Measurements from ENCODE around the gene LRP8. TPM values are rescaled to one million over a fixed set of nuclear protein-coding genes. Genes with fewer than 3 reads are reported as not detected.
A peak's percentile ranks its signal among the peaks of the same experiment; 100 is the strongest.

LRP8 gene
- total RNA-seq, 4 donors from 2014 or later: 0.36 to 4.2 (median 1.4) TPM

- ATAC-seq (no peak), DNase-seq (no peak)
- Histone ChIP-seq H3K27ac (no peak overlapping the region), H3K9me3 (no peaks in the 10 kb centered on the region), H3K27me3 (no peaks in the 10 kb centered on the region), H3K4me1 (no peaks in the 10 kb centered on the region), H3K4me3 (no peak overlapping the region), H3K36me3 (no peaks in the 10 kb centered on the region)
- TF ChIP-seq POLR2A (IDR thresholded peaks at IDR 0.05): no peak
- TF ChIP-seq CTCF (IDR thresholded peaks at IDR 0.05 in 4 of 5, conservative IDR thresholded peaks at IDR 0.05 in 1 of 5): no peak
- intact Hi-C loops (cut with DNase I; ENCODE audit: low total_unique reads) (no loop called here), in situ Hi-C loops (cut with MboI; ENCODE audit: low sequenced_read_pairs in 4 of 4) (loop anchor here in 1 of 4 donors (5.0 kb wide), 1 partner anchor 106 kb away; no protein-coding TSS in a partner anchor)
Observed at GRCh38 chr1:53281133-53281532, 46.7 kb downstream of the LRP8 start.

GRCh38 chr1:53280496-53280895 is 47.4 kb downstream of the LRP8 start:
- H3K27me3 ChIP-seq: no peaks in the 10 kb centered on the region
- no peak for DNase-seq
- no peak overlapping the region for H3K4me3 ChIP-seq
- TF ChIP-seq POLR2A (IDR thresholded peaks at IDR 0.05): no peak
- no peak for TF ChIP-seq CTCF (IDR thresholded peaks at IDR 0.05 in 4 of 5, conservative IDR thresholded peaks at IDR 0.05 in 1 of 5)
- H3K4me1 ChIP-seq: no peaks in the 10 kb centered on the region
- no peaks in the 10 kb centered on the region for H3K9me3 ChIP-seq
- in situ Hi-C loops (cut with MboI; ENCODE audit: low sequenced_read_pairs in 4 of 4): loop anchor here in 1 of 4 donors (5.0 kb wide), 1 partner anchor 107 kb away; no protein-coding TSS in a partner anchor
- H3K27ac ChIP-seq: no peak overlapping the region
- no peak for ATAC-seq
- intact Hi-C loops (cut with DNase I; ENCODE audit: low total_unique reads): no loop called here
- no peaks in the 10 kb centered on the region for H3K36me3 ChIP-seq

- DNase-seq (no peak), ATAC-seq (no peak)
- Histone ChIP-seq H3K36me3 (no peaks in the 10 kb centered on the region), H3K4me3 (no peak overlapping the region), H3K9me3 (no peaks in the 10 kb centered on the region), H3K27ac (no peak overlapping the region), H3K27me3 (no peaks in the 10 kb centered on the region), H3K4me1 (no peaks in the 10 kb centered on the region)
- in situ Hi-C loops (cut with MboI; ENCODE audit: low sequenced_read_pairs in 4 of 4) (loop anchor here (5.0 kb wide), 2 partner anchors 108 to 113 kb away; no protein-coding TSS in a partner anchor), intact Hi-C loops (cut with DNase I; ENCODE audit: low total_unique reads) (no loop called here)
- no peak for TF ChIP-seq CTCF (IDR thresholded peaks at IDR 0.05 in 4 of 5, conservative IDR thresholded peaks at IDR 0.05 in 1 of 5)
- TF ChIP-seq POLR2A (IDR thresholded peaks at IDR 0.05): no peak
Observed at GRCh38 chr1:53279296-53280200, 48.3 kb downstream of the LRP8 start.

- in situ Hi-C loops (cut with MboI; ENCODE audit: low sequenced_read_pairs in 4 of 4): loop anchor here in 3 of 4 donors (5.0 kb wide), 1 partner anchor 114 kb away; no protein-coding TSS in a partner anchor
- H3K4me1 ChIP-seq: no peaks in the 10 kb centered on the region
Observed at GRCh38 chr1:53278298-53278725, 49.6 kb downstream of the LRP8 start.

More at GRCh38 chr1:53278298-53278725, 49.6 kb downstream of the LRP8 start:
- Histone ChIP-seq H3K9me3 (no peaks in the 10 kb centered on the region), H3K36me3 (no peaks in the 10 kb centered on the region), H3K27me3 (no peaks in the 10 kb centered on the region), H3K27ac (no peak overlapping the region), H3K4me3 (no peak overlapping the region)
- DNase-seq (peak in 1 of 2 donors; percentile 20), ATAC-seq (no peak)
- intact Hi-C loops (cut with DNase I; ENCODE audit: low total_unique reads): loop anchor here (1.0 kb wide), 1 partner anchor 115 kb away; no protein-coding TSS in a partner anchor
- TF ChIP-seq CTCF (IDR thresholded peaks at IDR 0.05 in 4 of 5, conservative IDR thresholded peaks at IDR 0.05 in 1 of 5) (peak; percentile 85 to 91 (median 89)), POLR2A (IDR thresholded peaks at IDR 0.05) (no peak)
